GM19395 (cell line): Measurements from ENCODE around the gene STAT6.

Experiments used
- ATAC-seq: cut with Tn5 transposase; IDR thresholded peaks from one replicate; pipeline ENCODE4 v1.9.1; 2021; ENCODE audit warnings: mild to moderate bottlenecking, moderate library complexity; ENCODE audit not compliant: unreplicated experiment

The STAT6 gene

DNA sequence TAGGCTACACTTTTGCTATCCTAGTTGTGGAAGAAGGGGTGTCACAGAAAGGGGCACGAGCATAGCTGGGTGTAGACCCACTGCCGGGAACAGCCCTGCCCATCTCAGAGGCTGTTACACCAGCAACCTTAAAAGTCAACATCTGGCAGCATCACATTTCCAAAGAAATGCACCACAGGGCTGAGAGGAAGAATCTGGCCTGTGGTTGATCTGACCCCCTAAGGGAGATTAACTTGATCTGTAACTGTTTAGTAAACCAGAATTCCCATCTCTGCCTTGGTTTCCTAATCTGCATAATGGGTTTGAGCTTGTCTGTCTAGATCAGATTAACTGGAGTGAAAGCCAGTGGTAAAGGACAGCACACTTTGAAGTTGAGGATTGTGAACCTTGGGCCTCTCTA is 34.9 kb upstream of the STAT6 start:
- no peak for ATAC-seq

DNA sequence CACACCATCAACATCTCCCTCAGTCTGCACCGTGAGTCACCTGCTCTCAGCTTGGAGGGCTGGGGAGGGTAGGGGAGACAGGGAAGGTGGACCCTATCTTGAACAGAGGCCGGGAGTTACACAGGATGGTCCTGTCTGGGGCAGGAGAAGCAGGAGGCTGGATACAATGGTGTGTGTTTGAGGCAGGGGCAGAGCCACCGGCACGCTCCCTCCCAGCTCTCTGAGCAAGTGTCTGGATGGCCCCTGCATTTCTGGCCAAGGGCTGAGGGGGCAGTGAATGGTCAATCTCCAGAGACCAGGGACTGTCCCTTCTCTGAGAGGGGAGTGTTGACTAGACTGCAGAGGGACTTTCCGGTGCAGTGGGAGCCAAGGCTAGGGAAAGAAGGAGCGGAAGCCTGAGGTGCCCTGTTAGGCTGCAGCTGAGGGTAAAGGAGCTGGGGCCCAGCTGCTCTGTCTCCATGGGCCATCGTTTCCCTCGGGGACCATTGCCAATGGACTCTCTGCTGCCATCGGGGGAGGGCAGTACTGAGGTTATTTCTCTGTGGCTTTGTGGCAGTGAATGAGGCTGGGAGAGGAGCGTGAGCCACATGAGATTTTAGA is 34.4 kb upstream of the STAT6 start:
- no peak for ATAC-seq

DNA sequence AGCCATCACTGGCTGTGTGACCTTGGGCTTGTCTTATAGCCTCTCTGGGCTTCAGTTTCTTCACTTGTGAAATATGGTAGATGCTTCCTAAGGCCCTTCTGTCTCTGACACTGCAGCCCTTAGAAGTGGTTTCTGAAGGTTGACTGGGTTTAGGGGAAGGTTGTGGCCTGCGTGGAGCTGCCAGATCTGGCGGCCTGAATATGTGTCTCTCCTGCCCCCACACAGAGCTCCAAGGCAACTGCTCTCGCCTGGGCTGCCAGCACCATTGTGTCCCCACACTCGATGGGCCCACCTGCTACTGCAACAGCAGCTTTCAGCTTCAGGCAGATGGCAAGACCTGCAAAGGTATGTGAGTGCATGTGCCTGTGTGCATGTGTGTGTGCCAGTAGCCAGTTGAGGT is 32.3 kb upstream of the STAT6 start:
- no peak for ATAC-seq

DNA sequence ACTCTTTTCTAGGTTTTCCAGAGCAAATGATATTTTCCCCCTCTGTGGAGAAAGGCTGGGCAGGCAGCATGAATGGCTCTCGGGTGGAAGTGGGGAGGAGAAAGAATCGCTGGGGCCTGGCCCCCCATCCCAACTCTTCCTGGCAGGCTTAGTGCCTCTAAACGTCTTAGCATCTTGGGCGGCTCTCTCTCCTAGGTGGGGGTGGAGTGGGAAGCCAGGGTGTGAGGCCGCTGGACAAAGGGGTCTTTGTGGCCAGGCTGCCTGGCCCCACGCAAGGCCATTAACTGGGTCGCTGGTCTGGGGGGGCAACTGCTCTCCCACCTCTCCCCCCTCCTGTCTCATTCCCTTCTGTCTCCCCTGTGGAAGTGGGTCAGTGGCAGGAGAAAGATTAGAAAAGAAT is 31.6 kb upstream of the STAT6 start:
- ATAC-seq = no peak

DNA sequence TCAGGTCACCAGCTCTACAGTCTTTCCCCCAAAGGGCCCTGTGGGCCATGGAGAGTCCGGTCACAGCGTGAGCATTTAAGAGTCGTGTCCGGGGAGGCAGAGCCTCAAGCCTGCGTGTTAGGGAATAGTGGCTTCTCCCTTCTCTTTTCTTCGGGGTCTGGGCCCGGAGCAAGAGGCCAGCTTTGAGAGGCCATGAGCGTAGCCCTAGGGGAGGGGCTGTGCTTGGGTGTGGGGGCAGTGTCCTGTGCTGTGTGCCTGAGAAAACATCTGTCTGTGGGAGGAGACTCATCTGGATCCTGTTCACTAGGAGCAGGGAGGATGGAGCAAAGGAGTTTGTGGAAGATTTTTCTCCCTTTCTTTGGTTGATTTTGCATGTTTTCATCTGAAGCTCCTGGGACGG is 31.0 kb upstream of the STAT6 start:
- ATAC-seq = no peak

DNA sequence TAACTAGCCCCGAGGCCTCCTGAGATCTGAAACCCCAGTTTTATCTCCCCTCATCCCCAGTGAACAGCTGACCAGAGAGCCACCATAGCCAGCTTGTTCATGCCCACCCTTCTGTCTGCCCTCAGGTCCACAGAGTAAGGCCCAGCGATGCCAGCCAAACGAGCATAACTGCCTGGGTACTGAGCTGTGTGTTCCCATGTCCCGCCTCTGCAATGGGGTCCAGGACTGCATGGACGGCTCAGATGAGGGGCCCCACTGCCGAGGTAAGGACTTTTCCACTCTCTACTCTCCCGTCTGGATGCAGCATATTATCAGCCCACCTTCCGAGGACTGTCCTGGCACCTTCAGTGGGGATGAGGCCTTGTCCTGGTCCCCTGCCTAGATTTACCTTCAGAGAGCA is 30.1 kb upstream of the STAT6 start:
- no peak for ATAC-seq

DNA sequence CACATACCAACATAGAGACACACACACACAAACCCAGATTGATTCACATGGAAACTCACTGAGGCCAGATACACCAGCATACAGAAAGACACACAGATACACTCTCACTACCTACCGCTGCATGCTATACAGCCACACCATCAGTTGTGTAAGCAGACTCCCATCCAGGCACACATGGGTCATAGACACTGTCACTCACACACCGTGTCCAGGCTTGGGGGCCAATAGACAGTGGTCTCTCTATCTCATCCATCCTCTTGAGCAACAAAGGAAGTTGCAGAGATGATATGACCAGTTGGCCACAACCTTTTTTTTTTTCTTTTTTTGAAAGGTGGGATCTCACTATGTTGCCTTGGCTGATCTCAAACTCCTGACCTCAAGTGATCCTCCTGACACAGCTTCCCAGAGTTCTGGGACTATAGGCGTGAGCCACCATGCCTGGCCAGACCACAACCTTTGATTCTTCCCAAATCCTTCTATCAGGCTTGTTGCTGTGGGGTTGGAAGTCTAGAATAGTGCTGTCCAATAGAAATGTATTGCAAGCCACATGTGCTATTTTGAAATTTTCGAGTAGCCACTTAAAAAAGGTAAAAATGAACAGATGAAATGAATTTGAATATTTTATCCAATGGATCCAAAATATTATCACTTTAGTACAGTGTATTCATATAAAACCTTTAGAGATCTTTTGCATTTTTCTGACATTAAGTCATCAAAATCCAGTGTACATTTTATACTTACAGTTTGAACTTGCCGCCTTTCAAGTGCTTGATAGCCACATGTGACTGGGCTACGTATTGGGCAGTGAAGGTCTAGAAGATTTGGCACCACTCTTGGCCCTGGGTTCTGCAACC is 28.9 kb upstream of the STAT6 start:
- no peak for ATAC-seq

DNA sequence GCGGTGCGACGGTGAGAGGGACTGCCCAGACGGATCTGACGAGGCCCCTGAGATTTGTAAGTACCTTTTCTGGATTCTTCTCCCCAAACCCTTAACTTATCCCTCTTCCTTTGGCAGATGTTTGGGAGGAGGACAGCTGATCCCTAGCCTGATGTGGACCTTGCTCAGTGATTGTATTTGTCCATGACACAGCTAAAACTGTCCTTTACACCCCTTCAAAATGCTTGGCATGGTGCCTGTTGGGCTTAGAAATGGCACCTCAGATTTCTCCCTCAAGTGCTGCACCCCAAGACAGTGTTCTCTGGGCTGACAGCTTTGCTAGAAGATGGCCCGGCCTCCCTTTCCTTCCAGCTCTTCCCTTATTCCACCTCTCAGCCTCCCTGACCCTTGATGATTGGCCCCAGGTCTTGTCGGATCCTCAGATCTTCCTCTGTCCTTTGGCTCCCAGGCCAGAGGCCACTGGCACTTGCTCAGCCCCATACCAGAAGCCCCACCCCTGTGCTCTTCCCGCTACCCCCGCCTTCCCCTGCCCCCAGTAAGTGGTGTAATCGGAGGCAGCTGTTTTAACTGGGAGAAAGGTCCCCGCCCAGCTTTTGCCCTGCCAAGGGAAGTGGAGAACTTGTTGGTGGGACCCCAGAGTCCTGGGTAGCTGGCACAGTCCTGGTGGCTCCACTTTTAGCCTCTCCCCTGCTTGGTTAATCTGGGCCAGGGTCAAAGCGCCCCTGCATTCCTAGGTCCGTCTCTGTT is 27.5 kb upstream of the STAT6 start:
- ATAC-seq = no peak

DNA sequence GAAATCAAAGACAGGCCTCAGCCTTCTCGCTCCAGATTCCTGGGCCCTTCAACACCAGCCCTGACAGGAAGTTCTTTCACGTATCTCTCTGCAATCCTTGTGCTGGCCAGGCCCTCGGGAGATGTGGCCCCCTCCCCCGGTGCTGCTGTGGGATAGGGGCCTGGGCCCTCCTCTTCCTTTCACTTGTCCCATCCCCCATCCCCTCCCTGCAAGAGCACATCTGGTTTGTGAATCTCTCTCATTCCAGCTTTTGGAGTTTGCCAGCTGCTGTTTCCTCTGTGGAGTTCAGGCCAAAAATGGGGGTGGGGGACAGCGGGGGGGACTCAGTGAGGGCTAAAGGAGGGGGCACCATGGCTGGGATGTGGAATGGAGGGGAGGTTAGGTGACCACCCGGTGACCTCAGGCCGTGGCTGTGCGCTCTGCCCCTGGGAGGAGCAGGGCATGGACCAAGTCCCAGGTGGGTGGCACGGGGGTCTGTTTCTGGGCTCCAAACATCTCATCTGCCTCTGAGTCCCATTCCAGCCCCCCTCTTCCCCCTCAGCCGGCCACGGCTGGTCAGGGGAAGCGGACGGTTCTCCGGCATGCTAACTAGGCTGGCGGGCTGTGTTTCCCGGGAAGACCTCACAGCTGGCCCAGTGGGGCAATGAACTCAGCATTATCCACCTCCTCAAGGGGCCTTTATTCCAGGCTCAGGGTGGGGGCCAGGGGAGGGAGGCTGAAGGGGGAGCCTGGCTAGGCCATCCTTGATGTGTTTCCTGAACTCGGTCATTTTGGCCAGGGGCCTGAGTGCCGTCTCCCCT is 24.6 kb upstream of the STAT6 start:
- ATAC-seq = no peak

DNA sequence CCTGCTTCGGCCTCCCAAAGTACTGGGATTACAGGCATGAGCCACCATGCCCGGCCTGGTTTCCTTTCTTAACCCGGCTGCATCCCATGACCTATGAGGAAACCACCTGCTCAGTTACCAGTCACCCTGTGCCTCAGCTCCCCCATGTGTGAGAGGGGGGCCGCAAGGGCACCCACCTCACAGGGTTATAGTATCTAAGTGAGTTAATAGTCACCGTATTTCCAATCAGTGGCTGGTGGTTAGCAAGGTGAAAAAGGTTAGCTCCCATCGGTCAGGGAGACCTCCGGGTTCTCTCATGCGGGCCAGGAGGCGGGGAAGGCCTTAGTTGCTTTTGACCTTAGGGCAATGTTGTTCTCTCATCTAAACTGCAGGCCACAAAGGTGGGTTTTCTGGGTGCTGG is 23.8 kb upstream of the STAT6 start:
- no peak for ATAC-seq

DNA sequence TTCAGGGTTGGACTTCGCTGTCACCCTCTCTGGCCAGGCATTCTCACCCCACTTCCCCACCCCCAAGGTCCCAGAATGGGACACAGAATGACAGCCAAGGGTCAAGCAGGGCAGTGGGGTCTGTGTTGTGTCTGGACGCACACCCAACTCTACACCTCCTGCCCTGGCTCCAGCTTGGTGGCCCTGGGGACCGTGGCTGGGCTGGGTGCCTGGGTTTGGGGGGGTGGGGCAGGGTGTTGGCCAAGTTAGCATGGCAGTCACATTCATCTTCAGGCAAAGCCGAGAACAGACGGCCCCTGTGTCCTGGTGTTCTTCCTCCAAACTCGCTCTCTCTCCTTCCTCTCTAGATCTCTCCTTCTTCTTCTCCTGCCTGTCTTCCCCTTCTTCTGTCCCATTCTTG is 22.8 kb upstream of the STAT6 start:
- ATAC-seq = no peak

DNA sequence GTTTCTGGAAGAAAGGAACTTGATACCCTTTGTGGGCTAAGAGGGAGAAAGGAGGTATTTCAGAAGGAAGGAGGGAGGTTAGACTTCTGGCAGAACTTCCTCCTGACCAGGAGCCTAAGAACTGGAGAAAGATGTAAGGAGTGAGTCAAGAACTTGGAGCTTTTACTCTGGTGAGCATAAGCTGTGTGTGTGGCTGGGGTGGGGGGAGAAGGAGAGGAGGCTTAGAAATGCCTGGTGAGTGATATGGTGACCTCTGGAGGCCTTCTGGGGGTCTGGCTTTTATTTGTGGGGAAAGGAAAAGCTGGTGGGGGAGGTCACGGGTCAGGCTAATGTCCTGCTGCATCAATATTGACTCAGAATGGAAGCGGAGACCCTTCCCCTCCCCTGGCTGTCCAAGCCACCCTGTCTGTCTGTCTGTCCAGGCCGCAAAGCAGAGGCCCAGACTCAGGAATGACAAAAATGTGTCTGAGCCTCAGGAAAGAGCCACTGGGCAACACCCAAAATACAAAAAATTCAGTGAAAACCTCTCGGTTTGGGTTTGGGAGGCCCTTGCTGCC is 21.9 kb upstream of the STAT6 start:
- no peak for ATAC-seq

DNA sequence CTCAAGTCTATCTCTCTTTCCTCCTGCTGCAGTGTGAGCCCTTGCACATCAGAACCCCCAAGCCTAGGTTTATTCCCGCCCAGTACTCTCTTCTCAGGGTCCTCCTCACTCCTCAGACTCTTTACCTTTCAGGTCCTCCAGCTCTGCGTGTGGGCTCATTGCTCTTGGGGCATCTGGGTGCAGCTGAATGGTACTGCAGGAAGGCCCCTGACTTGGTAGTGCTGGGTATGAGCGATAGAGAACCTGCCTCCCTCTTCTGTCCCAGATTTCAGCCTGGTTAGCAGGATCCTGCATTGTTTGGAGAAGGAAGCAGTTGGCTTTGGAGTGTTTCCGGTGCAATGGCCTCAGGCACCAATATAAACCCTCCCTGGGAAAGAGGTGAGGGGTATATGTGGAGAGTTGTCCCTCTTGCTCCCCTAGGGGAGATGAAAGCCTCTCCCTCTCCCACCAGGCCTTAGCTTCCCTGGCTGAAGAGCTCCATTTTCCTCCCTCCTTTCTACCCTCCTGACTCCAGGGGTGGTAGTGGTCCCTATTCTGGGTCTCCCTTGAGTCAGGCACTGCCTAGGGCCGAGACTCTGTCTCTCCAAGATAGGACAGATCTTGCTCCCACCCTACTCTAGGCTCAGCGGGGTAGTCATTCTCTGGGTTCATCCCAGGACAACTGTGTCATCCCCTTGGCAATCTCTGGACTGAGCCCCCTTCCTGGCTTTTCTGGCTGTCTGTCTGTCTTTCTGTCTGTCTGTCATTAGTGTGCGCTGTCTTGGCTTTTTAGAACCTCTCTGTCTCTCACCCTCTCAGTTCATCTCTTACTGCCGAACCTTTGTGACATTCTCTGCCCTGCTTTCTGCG is 21.0 kb upstream of the STAT6 start:
- no peak for ATAC-seq

DNA sequence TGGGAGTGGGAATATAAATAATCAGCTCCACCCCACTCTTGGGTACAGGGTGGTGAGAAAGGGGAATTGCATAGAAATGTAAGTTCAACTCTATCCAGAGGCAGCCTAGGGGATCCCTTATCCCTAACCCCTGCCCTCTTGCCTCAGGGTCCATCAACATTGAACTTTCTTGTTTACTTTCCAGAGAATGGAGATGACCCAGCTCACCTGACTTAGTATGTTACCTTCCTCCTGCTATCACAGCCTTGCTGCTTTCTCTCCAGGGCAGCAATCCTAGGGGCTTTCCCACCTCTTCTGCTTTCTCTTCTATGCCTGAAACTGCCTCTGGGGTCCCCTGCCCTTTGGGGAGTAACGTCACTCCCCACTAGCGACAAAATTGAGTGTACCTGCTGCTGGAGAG is 19.8 kb upstream of the STAT6 start:
- no peak for ATAC-seq

DNA sequence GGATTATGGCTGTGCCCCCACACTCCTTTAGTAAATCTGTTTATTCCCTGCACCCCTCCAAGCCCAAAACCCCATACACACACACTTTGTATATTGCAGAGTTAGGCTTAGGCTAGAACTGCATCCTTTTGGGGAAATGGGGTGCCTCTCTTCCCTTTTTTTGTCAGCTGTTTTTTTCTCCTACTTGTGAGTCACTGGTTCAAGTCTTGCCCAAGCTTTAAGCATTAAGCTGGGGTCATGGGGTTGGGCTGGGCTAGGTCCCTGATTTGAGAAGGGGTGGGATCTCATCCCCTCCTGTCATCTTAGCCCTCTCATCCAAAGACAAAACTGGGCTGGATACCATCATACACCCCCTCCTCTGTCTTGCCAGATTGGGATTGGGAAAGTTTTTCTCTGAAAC is 18.7 kb upstream of the STAT6 start:
- no peak for ATAC-seq

DNA sequence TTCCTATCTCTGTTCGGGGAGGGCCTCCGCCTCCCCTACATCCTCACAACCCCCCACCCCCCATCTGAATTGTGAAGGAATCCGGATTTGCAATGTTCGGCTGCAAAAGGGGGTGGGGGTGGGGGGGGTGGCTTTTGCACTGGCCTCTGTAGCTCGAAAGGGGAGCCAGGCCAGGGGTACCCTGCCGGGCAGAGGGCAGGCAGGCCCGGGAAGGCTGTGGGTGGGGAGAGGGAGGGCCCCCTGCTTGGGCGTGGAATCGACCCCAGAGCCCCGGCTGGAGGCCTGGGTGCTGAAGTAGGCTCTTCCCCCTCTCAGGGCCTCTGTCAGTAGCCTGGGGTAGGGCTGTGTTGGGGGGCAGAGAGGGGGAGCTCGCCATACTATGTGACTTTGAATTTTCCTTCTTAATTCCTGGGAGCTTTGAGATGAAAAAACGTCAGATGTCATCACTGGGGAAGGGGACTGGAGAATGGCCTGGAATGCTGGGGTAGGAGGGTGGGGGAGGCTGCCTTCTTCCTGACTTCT is 18.2 kb upstream of the STAT6 start:
- no peak for ATAC-seq

DNA sequence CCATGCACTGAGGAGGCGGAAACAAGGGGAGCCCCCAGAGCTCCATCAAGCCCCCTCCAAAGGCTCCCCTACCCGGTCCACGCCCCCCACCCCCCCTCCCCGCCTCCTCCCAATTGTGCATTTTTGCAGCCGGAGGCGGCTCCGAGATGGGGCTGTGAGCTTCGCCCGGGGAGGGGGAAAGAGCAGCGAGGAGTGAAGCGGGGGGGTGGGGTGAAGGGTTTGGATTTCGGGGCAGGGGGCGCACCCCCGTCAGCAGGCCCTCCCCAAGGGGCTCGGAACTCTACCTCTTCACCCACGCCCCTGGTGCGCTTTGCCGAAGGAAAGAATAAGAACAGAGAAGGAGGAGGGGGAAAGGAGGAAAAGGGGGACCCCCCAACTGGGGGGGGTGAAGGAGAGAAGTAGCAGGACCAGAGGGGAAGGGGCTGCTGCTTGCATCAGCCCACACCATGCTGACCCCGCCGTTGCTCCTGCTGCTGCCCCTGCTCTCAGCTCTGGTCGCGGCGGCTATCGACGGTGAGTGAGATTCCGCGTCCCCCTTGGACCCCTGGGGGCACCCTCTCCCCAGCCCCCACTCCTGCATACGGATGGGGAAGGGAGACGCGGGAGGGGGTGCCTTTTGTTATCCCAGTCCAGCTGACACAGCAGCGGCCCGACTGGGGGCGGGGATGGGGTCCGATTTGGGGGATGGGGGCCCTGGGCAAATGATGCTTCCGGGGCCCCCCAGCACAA is 17.5 kb upstream of the STAT6 start:
- ATAC-seq = no peak

DNA sequence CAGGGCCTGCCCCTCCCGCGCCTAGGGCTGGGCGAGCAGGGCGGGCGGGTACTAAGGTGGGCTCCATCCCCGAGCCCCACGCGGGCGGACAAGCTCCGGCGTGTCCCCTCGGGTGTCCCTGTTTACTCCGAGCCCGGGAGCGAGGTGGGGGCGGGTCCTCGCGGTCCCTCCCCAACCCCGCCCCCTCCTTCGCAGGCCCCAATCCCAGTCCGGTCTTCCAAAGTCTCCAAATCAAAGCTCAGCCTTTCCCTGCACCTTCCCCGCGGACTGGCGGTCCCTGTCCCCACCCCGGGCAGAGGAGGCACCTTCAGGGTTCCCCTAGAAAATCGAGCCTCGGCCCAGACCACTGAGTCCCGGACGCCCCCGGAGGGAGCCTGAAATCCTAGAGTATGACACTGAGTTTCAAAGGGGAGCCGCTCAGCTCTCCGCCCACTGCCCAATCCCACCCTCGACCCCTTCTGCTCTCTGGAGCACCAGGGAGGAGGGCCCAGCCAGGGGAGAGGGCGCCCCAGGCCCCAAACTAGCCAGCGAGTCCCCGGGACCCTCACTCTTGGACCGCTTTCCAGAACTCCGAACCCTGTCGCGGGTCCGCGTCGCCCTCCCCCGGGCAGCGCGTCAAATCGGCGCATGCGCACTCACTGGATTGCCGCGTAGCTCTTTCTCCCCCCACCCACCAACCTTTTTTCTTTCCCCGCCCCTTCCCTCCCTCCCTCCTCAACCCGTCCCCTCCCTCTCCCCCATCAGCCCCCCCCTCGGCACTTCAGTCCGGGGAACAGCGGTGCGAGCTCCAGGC is 16.8 kb upstream of the STAT6 start, which contains the start of gene LRP1:
TSS of gene LRP1 (plus strand) at position 758 of the 793 bp plus-strand sequence. CDS start 482 bp downstream, outside the sequence.
- ATAC-seq = peak; percentile 43
